CD4-positive, alpha-beta T cell (primary cell): ENCODE results near the gene CKAP2L. TPM values are rescaled to one million over a fixed set of nuclear protein-coding genes. Genes with fewer than 3 reads are reported as not detected.

Source experiments
- ATAC-seq: fragments of 200-7000 bp; cut with Tn5 transposase; one replicate; pipeline ENCODE4 v1.10.0; 2022; ENCODE audit warnings: mild to moderate bottlenecking; ENCODE audit not compliant: poor library complexity
- CTCF ChIA-PET: fragments of 350-600 bp; sonication (Branson Sonifier 250); formaldehyde crosslinking; loops from one replicate; lab custom pipeline; 2021; ENCODE audit warnings: antibody characterized with exemption, inconsistent platforms; lab: Charles Lee
- POLR2A ChIA-PET: fragments of 350-600 bp; sonication (Branson Sonifier 250); formaldehyde crosslinking; loops from one replicate; lab custom pipeline; 2021; ENCODE audit warnings: antibody characterized with exemption, inconsistent platforms; lab: Charles Lee
- DNase-seq, 14 experiments: peaks; one replicate each; pipeline ENCODE4 v3.0.0-alpha.2; 2013 to 2020; ENCODE audit warnings: mixed read lengths in 2 of 14
- H3K27ac ChIP-seq, 2 donors: one replicate each; pipeline versions ENCODE4 v1.5.1 to v1.7.0; 2013; ENCODE audit warnings: low read length in 2 of 2, low read depth in 1 of 2, mild to moderate bottlenecking in 1 of 2
- H3K27me3 ChIP-seq, 2 experiments: 1 replicate in 1 of 2; 2 replicates in 1 of 2; pipeline versions ENCODE4 v1.6.1 to v1.7.0; 2013; ENCODE audit warnings: low read length in 2 of 2, control low read depth in 1 of 2, mild to moderate bottlenecking in 1 of 2, moderate library complexity in 1 of 2; ENCODE audit not compliant: insufficient read depth in 2 of 2, control insufficient read depth in 1 of 2
- H3K36me3 ChIP-seq: one replicate; pipeline ENCODE4 v1.6.1; 2013; ENCODE audit warnings: low read length, control low read depth; ENCODE audit not compliant: insufficient read depth
- H3K4me1 ChIP-seq: one replicate; pipeline ENCODE4 v1.6.1; 2013; ENCODE audit warnings: low read length, control low read depth; ENCODE audit not compliant: insufficient read depth
- H3K4me3 ChIP-seq: one replicate; pipeline ENCODE4 v1.5.1; 2013; ENCODE audit warnings: mild to moderate bottlenecking, low read length, moderate library complexity
- H3K9me3 ChIP-seq, 2 experiments: 1 replicate in 1 of 2; 2 replicates in 1 of 2; pipeline versions ENCODE4 v1.6.1 to v1.7.0; 2013; ENCODE audit warnings: low read length in 2 of 2, mild to moderate bottlenecking in 2 of 2, control low read depth in 1 of 2, moderate library complexity in 1 of 2; ENCODE audit not compliant: control insufficient read depth in 1 of 2, insufficient read depth in 1 of 2
- H3K27ac Mint-ChIP-seq: one replicate; pipeline ENCODE4 v1.8.0; 2020; ENCODE audit warnings: mixed read lengths
- H3K27me3 Mint-ChIP-seq: one replicate; pipeline ENCODE4 v1.8.0; 2021; ENCODE audit warnings: mixed read lengths
- H3K36me3 Mint-ChIP-seq: one replicate; pipeline ENCODE4 v1.8.0; 2021; ENCODE audit warnings: low read depth, mixed read lengths
- H3K4me1 Mint-ChIP-seq: one replicate; pipeline ENCODE4 v1.8.0; 2021; ENCODE audit warnings: low read depth, mixed read lengths
- H3K4me3 Mint-ChIP-seq: one replicate; pipeline ENCODE4 v1.8.0; 2020; ENCODE audit warnings: mild to moderate bottlenecking, mixed read lengths
- H3K9me3 Mint-ChIP-seq: one replicate; pipeline ENCODE4 v1.8.0; 2020; ENCODE audit warnings: mixed read lengths
- intact Hi-C, 2 experiments: fragments of 100-400 bp; cut with DNase I in 1 of 2; cut with micrococcal nuclease in 1 of 2; formaldehyde crosslinking; loops; one replicate each; pipeline versions ENCODE4 v1.15.1 to v1.9.0; 2023 to 2025; cut with DNase I, micrococcal nuclease
- total RNA-seq, 174 experiments: library from RNA in 2 of 174; stranded (reverse) in 2 of 174; gene quantifications; one replicate each; pipeline ENCODE4 v1.2.3 and lab custom pipeline; 2021 to 2026
- TF ChIP-seq, protein P1 (sequence below): fragments of 200-600 bp; IDR thresholded peaks from one replicate; pipeline ENCODE4 v1.8.0; 2022; ENCODE audit warnings: antibody characterized with exemption, mild to moderate bottlenecking

The CKAP2L gene
- total RNA-seq, 2 experiments from 2014 or later, result 0.08 to 0.50 TPM

DNA sequence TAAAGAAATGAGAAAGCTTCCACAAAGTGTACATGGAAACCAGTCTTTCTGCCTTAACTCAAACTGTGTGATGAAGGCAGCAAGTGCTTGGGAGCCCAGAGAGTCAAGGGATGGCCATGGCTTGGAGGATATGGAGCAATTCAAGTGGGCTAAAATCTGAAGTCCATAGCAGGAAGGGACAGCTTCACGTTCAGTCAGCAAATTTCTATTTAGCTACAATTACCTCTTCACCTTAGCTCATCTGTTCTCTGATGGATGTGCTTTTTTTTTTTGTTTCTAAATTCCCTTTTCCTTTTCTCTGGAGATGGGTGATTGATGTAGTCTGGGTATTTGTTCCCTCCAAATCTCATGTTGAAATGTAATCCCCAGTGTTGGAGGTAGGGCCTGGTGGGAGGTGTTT lies 24.8 kb upstream of the CKAP2L start:
- ATAC-seq (no peak), DNase-seq (no peak)
- Histone ChIP-seq H3K9me3 (no peaks in the 10 kb centered on the region), H3K4me3 (no peak overlapping the region), H3K36me3 (no peaks in the 10 kb centered on the region), H3K27ac (no peak overlapping the region), H3K27me3 (no peaks in the 10 kb centered on the region), H3K4me1 (no peaks in the 10 kb centered on the region)
- intact Hi-C loops, result no loop called here
- H3K27ac Mint-ChIP-seq, result no peak overlapping the region
- POLR2A ChIA-PET, result no interaction called here
- CTCF ChIA-PET, result interaction anchor here (0.6 kb wide), 1 partner anchor 72 kb away, joined by 3 read pairs; no protein-coding TSS in a partner anchor
- H3K36me3 Mint-ChIP-seq, result no peaks in the 10 kb centered on the region
- no peaks in the 10 kb centered on the region for H3K9me3 Mint-ChIP-seq
- TF ChIP-seq, protein P1, sequence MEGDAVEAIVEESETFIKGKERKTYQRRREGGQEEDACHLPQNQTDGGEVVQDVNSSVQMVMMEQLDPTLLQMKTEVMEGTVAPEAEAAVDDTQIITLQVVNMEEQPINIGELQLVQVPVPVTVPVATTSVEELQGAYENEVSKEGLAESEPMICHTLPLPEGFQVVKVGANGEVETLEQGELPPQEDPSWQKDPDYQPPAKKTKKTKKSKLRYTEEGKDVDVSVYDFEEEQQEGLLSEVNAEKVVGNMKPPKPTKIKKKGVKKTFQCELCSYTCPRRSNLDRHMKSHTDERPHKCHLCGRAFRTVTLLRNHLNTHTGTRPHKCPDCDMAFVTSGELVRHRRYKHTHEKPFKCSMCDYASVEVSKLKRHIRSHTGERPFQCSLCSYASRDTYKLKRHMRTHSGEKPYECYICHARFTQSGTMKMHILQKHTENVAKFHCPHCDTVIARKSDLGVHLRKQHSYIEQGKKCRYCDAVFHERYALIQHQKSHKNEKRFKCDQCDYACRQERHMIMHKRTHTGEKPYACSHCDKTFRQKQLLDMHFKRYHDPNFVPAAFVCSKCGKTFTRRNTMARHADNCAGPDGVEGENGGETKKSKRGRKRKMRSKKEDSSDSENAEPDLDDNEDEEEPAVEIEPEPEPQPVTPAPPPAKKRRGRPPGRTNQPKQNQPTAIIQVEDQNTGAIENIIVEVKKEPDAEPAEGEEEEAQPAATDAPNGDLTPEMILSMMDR, result no peak
- H3K4me1 Mint-ChIP-seq, result no peaks in the 10 kb centered on the region
- H3K27me3 Mint-ChIP-seq, result peaks cover 8% of the 10 kb centered on the region
- H3K4me3 Mint-ChIP-seq, result no peak overlapping the region

DNA sequence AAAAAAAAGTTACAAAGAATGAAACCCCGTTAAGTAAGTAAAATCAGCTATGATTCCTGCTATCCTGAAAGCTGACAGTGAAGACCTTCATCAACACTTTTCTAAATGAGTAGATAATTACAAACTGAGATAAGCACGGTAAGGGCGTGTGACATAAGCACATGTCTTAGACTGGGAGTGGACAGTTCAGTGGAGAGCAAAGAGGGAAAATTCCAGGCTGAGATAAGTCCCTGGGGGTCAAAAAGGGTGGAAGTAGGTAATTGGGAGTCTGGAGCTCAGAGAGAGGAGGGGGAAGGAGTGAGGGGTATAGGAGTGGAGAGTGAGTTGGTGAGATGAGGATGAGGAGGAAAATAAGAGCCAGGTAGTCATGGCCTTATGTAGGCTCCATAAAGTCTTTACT lies 24.2 kb upstream of the CKAP2L start:
- H3K27me3 Mint-ChIP-seq, result peaks cover 11% of the 10 kb centered on the region
- POLR2A ChIA-PET, result no interaction called here
- H3K27ac Mint-ChIP-seq, result no peak overlapping the region
- TF ChIP-seq, protein P1, result no peak
- intact Hi-C loops, result no loop called here
- Histone ChIP-seq H3K9me3 (no peaks in the 10 kb centered on the region), H3K4me3 (no peak overlapping the region), H3K36me3 (no peaks in the 10 kb centered on the region), H3K27ac (no peak overlapping the region), H3K4me1 (no peaks in the 10 kb centered on the region), H3K27me3 (no peaks in the 10 kb centered on the region)
- H3K9me3 Mint-ChIP-seq, result no peaks in the 10 kb centered on the region
- H3K4me1 Mint-ChIP-seq, result no peaks in the 10 kb centered on the region
- DNase-seq, result no peak
- H3K36me3 Mint-ChIP-seq, result no peaks in the 10 kb centered on the region
- CTCF ChIA-PET, result no interaction called here
- no peak for ATAC-seq
- H3K4me3 Mint-ChIP-seq, result no peak overlapping the region

DNA sequence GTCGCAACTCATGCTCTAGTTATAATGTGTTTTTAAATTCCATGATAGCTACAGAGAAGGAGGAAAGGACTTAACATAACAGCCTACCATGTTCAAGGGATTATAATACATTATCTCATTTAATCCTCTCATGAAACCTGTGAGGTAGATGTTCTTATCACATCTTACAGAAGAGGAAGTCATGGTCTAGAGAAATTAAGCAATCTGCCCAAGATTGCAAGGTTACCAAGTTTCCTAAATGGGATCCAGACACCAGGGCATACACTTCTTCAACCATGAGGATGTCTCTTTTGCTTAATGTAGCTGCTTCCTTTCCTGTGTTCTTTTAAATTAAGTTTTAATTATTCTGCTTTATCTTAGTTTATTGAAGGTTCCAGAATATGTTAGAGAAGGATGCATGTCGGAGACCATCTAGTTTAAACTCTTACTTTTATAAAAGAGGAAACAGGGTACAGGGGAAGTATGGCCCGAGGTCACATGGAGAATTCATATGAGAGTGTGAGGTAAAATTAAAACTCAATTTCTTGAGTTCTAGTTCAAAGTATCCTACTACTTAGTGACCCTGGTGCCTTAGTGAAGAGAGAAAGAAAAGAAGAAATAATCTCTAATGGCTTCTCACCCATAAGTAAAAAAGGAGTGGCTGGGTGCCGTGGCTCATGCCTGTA lies 23.5 kb upstream of the CKAP2L start:
- H3K36me3 ChIP-seq, result no peaks in the 10 kb centered on the region
- H3K4me3 Mint-ChIP-seq, result no peak overlapping the region
- no peak overlapping the region for H3K4me3 ChIP-seq
- no peaks in the 10 kb centered on the region for H3K4me1 Mint-ChIP-seq
- ATAC-seq, result no peak
- CTCF ChIA-PET, result no interaction called here
- H3K36me3 Mint-ChIP-seq, result no peaks in the 10 kb centered on the region
- H3K4me1 ChIP-seq, result no peaks in the 10 kb centered on the region
- no peaks in the 10 kb centered on the region for H3K27me3 ChIP-seq
- peak in 1 of 14 experiments; percentile 22 for DNase-seq
- peaks cover 11% of the 10 kb centered on the region for H3K27me3 Mint-ChIP-seq
- H3K27ac Mint-ChIP-seq, result no peak overlapping the region
- intact Hi-C loops, result no loop called here
- TF ChIP-seq, protein P1, result no peak
- no peaks in the 10 kb centered on the region for H3K9me3 Mint-ChIP-seq
- H3K9me3 ChIP-seq, result no peaks in the 10 kb centered on the region
- POLR2A ChIA-PET, result no interaction called here
- no peak overlapping the region for H3K27ac ChIP-seq
